NCI-H524 (cell line): ENCODE data around the gene PJVK.
A peak's percentile ranks its signal among the peaks of the same experiment; 100 is the strongest.

Experiments used
- DNase-seq, 2 experiments: peaks; one replicate each; lab custom pipeline; 2025; lab: John Stamatoyannopoulos, UW

PJVK gene

GRCh38 chr2:178480227-178481181 lies 29.3 kb downstream of the PJVK start, which contains the start of gene PLEKHA3:
Gene PLEKHA3, plus strand, starts transcription at chr2:178480457. Its CDS starts 413 bp downstream, at chr2:178480870.
- peak; percentile 73 to 83 for DNase-seq

- DNase-seq: no peak
These were observed 31.3 kb downstream of the PJVK start for GRCh38 chr2:178482437-178482836.

DNA sequence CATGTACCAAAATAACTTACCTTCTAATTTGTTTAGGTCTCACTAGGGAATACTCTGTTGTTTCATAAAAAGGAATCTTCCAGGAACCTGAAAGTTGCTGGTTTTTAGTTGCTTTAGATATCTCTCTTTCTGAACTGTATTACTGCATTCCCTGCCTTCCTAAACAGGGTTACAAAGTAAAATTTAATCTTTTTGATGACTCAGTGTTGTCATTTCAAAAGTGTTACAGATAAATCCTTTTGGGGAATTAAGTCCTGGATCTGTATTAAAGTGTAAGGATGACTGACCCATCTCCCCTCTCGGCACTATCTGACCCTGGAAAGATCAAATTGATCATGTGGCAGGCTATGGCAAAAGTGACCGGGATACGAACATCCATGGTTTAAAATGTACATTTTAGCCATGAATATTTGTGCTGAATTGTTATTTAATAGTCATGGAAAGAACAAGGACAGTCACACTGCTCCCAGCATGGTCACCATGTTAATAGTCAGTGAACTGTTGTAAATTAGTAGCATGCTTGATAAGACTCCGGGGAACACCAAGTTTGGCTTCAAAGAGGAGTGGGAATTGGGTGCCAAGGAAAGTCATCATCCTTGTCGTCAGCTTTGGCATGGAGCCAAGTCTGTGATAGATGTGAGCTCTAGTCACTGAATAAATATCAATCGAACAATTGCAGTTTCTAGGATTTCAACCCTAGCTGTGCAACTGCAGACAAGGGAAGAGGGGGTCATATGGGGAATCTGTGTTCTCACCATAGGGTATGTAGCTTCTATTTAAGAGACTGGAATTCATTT lies 33.3 kb downstream of the PJVK start:
- DNase-seq: no peak

DNA sequence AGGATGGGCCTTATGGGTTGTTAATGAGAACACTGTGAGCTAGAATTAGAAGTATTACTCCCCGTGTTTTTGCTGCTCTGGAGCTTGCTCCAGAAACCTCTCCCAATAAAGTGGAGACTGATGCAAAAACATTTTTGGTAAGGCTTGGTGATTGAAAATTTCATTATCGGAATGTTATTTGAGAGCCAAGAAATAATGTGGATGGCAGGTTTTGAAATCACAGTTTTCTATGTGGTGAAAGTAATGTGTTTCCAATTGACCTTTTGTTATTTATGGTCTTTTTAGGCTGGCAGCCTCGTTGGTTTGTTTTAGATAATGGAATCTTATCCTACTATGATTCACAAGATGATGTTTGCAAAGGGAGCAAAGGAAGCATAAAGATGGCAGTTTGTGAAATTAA lies 34.2 kb downstream of the PJVK start:
- no peak for DNase-seq

- no peak for DNase-seq
These were observed 40.4 kb downstream of the PJVK start for GRCh38 chr2:178491612-178492011.

- DNase-seq: no peak
These were observed 44.9 kb downstream of the PJVK start for GRCh38 chr2:178496049-178496448.

- no peak for DNase-seq
These were observed 47.0 kb downstream of the PJVK start for GRCh38 chr2:178498137-178498536.

GRCh38 chr2:178499640-178500039 lies 48.5 kb downstream of the PJVK start:
- DNase-seq: no peak

DNA sequence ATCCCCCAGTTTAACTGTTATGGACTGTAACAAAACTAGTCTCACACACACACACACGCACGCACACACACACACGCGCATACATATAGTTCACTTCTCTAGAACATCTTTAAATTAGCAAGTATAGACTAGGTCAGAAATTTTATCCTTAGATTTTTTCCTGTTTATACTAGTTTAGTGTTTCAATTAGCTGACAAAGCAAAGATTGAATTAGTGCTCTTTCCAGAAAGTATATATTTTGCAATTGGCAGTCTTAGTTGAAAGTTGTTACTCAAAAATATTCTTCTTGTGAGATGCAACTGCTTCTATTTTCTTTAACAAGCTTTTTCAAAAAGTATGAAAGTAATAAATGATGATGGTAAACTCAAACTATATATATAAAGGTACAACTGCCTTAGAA lies 51.6 kb downstream of the PJVK start:
- DNase-seq: no peak

- DNase-seq: no peak
These were observed 54.9 kb downstream of the PJVK start for GRCh38 chr2:178506101-178506500.

- DNase-seq: no peak
These were observed 55.3 kb downstream of the PJVK start for GRCh38 chr2:178506524-178506923.

DNA sequence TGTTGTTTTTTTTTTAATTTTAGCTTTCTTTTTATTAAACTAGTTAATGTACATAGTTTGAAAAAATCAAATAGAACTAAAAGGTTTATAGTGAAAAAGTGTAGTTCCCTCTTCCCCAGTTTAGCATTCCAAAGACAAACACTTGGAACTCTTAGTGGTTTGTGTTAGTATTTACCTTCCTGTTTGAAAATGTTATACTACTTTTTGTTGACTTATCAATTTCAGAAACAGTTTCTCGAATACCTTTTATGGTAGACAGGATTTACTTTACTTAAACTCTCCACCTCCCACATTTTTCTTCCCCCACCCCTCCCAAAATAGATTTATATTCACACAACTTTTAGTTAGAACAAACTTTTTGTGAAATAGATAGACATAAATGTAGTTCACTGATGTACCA lies 55.8 kb downstream of the PJVK start:
- no peak for DNase-seq

DNA sequence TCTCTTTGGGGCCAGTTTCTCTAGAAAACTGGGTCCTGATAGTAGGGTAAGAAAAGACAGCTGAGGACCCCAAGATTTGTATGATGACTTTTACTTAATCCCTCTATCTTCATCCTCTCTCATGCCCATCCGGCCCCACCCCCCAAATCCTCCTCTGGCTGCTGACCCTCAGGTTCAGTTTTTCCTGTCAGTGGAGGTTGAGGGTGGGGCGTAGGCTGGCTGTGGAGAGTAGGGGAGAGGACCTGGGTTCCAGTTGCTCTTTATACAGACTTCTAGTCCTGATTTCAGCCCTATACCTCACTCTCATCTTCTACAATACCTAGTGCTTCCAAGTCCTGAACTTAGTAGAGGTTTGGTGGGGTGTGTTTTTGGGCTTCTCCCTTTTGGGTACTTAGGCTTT lies 57.5 kb downstream of the PJVK start:
- DNase-seq: no peak

DNA sequence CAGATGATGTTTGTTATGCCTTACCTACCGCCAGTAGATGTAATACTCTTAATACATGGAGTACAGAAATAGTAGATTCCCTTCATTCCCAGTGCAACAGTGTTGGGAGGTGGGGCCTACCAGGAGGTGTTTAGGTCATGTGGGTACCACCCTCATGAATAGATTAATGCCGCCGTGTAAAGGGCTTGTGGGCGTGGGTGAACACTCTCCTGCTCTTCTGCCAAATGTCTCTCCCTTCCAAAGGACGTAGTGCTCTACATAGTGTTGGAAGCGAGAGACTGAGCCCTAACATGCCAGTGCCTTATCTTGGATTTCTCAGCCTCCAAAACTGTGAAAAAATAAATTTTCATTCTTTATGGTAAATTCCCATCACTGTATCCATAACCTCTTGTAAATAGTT lies 59.2 kb downstream of the PJVK start:
- no peak for DNase-seq
